Activated naive CD4-positive, alpha-beta T cell treated with anti-CD3 and anti-CD28 coated beads, Interleukin-2, amount 50 U/mL, for 24 hours (primary cell): ENCODE measurements around the gene VSIG1.
A peak's percentile ranks its signal among the peaks of the same experiment; 100 is the strongest.

Experiments
- H3K27ac Mint-ChIP-seq: one replicate; pipeline ENCODE4 v1.8.0; 2021; ENCODE audit warnings: mild to moderate bottlenecking, mixed read lengths
- H3K27me3 Mint-ChIP-seq: one replicate; pipeline ENCODE4 v1.8.0; 2021; ENCODE audit warnings: mixed read lengths
- H3K36me3 Mint-ChIP-seq: one replicate; pipeline ENCODE4 v1.8.0; 2021; ENCODE audit warnings: mixed read lengths
- H3K4me1 Mint-ChIP-seq: one replicate; pipeline ENCODE4 v1.8.0; 2021; ENCODE audit warnings: mixed read lengths
- H3K4me3 Mint-ChIP-seq: one replicate; pipeline ENCODE4 v1.8.0; 2021; ENCODE audit warnings: mild to moderate bottlenecking, mixed read lengths
- H3K9me3 Mint-ChIP-seq: one replicate; pipeline ENCODE4 v1.8.0; 2021; ENCODE audit warnings: mixed read lengths

Gene VSIG1

GRCh38 chrX:108034725-108035124 lies 10.1 kb upstream of the VSIG1 start:
- H3K36me3 Mint-ChIP-seq: peaks cover 5% of the 10 kb centered on the region
- no peaks in the 10 kb centered on the region for H3K9me3 Mint-ChIP-seq
- H3K4me1 Mint-ChIP-seq: peaks cover 69% of the 10 kb centered on the region
- no peak overlapping the region for H3K4me3 Mint-ChIP-seq
- H3K27me3 Mint-ChIP-seq: no peaks in the 10 kb centered on the region
- no peak overlapping the region for H3K27ac Mint-ChIP-seq

DNA sequence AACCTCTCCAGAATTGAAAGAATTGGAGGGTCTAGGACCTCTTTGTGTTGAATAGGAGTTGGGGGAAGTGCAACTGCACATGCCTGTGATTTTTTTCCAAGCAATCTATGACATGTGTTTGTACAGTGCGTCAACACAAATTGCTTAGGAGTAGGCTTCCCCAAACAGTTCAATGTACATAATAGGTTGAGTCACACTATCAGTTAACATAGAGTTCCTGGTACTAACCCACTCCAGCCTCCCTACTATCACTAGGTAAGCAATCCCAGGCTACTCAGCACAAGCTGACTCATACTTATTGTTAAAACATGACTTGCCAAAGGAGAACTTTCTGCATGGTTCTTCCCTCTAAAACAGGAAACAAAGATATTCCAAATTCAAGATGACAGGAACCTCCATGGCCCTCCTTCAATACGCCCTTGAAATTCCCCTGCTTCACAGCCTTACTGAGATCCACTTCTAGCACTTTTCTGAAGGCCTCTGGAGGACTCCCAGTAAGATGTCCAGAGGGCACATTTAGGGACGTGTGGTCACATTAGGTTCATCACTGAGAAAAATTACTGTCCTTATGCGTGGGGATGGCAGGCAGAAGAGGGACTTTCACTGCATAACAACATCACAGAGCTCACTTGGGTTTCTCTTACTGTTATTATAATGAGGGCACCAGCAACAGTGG lies 8.4 kb upstream of the VSIG1 start:
- Mint-ChIP-seq H3K9me3 (no peaks in the 10 kb centered on the region), H3K27me3 (no peaks in the 10 kb centered on the region), H3K4me3 (no peak overlapping the region), H3K36me3 (peaks cover 5% of the 10 kb centered on the region), H3K27ac (no peak overlapping the region), H3K4me1 (peaks cover 63% of the 10 kb centered on the region)

- no peaks in the 10 kb centered on the region for H3K27me3 Mint-ChIP-seq
- H3K4me3 Mint-ChIP-seq: no peak overlapping the region
- no peak overlapping the region for H3K27ac Mint-ChIP-seq
Measured at GRCh38 chrX:108049649-108050048, 4.8 kb downstream of the VSIG1 start.

GRCh38 chrX:108053218-108053617 lies 8.4 kb downstream of the VSIG1 start:
- H3K4me3 Mint-ChIP-seq: peak overlapping the region; percentile 61
- no peaks in the 10 kb centered on the region for H3K27me3 Mint-ChIP-seq
- no peaks in the 10 kb centered on the region for H3K9me3 Mint-ChIP-seq
- H3K36me3 Mint-ChIP-seq: peaks cover 2% of the 10 kb centered on the region
- H3K27ac Mint-ChIP-seq: peak overlapping the region; percentile 68
- peaks cover 20% of the 10 kb centered on the region for H3K4me1 Mint-ChIP-seq

More at GRCh38 chrX:108049649-108050048, 4.8 kb downstream of the VSIG1 start:
- Mint-ChIP-seq H3K36me3 (peaks cover 3% of the 10 kb centered on the region), H3K9me3 (no peaks in the 10 kb centered on the region), H3K4me1 (peaks cover 29% of the 10 kb centered on the region)

DNA sequence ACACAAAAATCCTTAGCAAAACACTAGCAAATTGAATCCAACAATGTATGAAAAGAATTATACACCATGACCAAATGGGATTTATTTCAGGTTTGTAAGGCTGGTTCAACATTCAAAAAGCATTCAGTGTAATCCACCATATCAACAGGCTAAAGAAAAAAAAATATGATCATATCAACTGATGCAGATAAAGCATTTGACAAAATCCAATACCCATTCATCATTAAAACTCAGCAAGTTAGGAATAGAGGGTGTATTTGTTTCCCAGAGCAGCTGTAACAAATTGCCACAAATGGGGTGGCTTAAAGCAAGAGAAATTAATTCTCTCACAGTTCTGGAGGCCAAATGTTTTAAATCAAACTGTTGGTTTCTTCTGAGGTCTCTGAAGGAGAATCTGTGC lies 10.7 kb downstream of the VSIG1 start:
- H3K27ac Mint-ChIP-seq: no peak overlapping the region
- no peak overlapping the region for H3K4me3 Mint-ChIP-seq
- H3K36me3 Mint-ChIP-seq: peaks cover 4% of the 10 kb centered on the region
- no peaks in the 10 kb centered on the region for H3K27me3 Mint-ChIP-seq
- H3K9me3 Mint-ChIP-seq: no peaks in the 10 kb centered on the region
- H3K4me1 Mint-ChIP-seq: peaks cover 20% of the 10 kb centered on the region

- Mint-ChIP-seq H3K27me3 (no peaks in the 10 kb centered on the region), H3K9me3 (no peaks in the 10 kb centered on the region)
Measured at GRCh38 chrX:108059801-108060200, 14.9 kb downstream of the VSIG1 start.

GRCh38 chrX:108064001-108064400 lies 19.1 kb downstream of the VSIG1 start:
- H3K4me1 Mint-ChIP-seq: peaks cover 3% of the 10 kb centered on the region
- H3K4me3 Mint-ChIP-seq: no peak overlapping the region

More at GRCh38 chrX:108059801-108060200, 14.9 kb downstream of the VSIG1 start:
- Mint-ChIP-seq H3K36me3 (peaks cover 4% of the 10 kb centered on the region), H3K4me1 (no peaks in the 10 kb centered on the region), H3K4me3 (no peak overlapping the region), H3K27ac (no peak overlapping the region)

DNA sequence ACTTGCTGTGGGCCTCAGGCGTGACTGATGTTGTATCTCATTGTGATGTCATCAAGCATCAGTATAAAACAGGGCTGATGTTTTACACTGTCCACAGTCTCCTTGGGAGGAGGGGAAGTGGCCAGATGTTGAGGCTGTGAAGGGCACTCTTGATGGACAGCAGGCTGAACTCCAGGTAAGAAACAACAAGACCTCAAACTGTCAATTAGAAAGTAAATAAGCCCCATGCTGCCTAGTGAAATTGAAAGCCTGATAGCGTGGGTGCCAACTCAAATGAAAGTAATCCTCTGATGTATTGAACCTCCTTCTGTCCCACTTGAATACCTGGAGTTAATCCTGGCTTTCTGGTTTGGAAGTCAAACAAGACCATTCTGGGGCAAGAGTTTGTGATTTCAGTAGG lies 19.7 kb downstream of the VSIG1 start:
- Mint-ChIP-seq H3K27me3 (no peaks in the 10 kb centered on the region), H3K9me3 (no peaks in the 10 kb centered on the region), H3K27ac (no peak overlapping the region), H3K36me3 (no peaks in the 10 kb centered on the region), H3K4me1 (peaks cover 3% of the 10 kb centered on the region), H3K4me3 (no peak overlapping the region)

More at GRCh38 chrX:108064001-108064400, 19.1 kb downstream of the VSIG1 start:
- H3K9me3 Mint-ChIP-seq: no peaks in the 10 kb centered on the region
- peak overlapping the region; percentile 46 for H3K27ac Mint-ChIP-seq
- no peaks in the 10 kb centered on the region for H3K27me3 Mint-ChIP-seq
- H3K36me3 Mint-ChIP-seq: no peaks in the 10 kb centered on the region

DNA sequence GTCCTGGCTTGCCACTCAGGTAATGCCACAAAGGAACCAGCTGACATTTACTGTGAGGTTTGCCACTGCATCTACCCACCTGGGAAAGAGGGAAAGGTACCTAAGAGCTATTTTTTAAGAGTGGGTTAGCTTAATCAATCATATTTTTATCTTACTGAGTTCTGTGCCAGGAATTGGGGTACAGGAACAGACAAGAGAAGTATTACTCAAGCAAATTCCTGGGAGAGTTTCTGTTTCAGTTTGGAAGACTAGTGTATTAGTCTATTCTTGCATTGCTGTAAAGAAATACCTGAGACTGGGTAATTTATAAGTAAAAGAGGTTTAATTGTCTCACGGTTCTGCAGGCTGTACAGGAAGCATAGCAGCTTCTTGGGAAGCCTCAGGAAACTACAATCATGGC lies 23.3 kb downstream of the VSIG1 start:
- Mint-ChIP-seq H3K4me1 (peaks cover 10% of the 10 kb centered on the region), H3K4me3 (no peak overlapping the region), H3K27ac (no peak overlapping the region), H3K27me3 (no peaks in the 10 kb centered on the region), H3K9me3 (no peaks in the 10 kb centered on the region), H3K36me3 (no peaks in the 10 kb centered on the region)

DNA sequence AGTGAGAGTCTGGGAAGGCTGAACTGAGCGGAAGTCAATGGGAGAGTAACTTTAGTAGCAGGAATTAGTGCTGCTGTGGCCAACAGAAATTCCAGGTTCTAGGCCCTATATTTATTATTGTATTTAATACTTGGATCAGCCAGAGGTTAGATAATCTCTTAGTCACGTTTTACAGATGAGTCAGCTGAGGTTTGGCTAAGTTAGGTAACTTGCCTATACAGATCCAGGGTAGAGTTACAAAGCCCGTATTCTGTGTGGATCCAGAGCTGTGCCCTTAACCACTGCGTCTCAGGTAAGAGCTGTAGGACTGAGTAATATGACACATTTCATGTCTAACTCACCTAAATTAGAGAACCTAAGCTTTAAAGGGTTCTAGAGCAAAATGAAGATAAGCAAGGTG lies 26.0 kb downstream of the VSIG1 start:
- Mint-ChIP-seq H3K4me3 (no peak overlapping the region), H3K36me3 (peaks cover 4% of the 10 kb centered on the region), H3K27ac (peak overlapping the region; percentile 17), H3K4me1 (peaks cover 10% of the 10 kb centered on the region), H3K27me3 (no peaks in the 10 kb centered on the region), H3K9me3 (no peaks in the 10 kb centered on the region)

- Mint-ChIP-seq H3K9me3 (no peaks in the 10 kb centered on the region), H3K36me3 (peaks cover 4% of the 10 kb centered on the region), H3K27ac (peak overlapping the region; percentile 81), H3K27me3 (no peaks in the 10 kb centered on the region), H3K4me3 (peak overlapping the region; percentile 23), H3K4me1 (peaks cover 10% of the 10 kb centered on the region)
Measured at GRCh38 chrX:108071578-108071977, 26.7 kb downstream of the VSIG1 start.

- H3K36me3 Mint-ChIP-seq: peaks cover 6% of the 10 kb centered on the region
- H3K27me3 Mint-ChIP-seq: no peaks in the 10 kb centered on the region
- no peak overlapping the region for H3K4me3 Mint-ChIP-seq
- peaks cover 10% of the 10 kb centered on the region for H3K4me1 Mint-ChIP-seq
- H3K9me3 Mint-ChIP-seq: no peaks in the 10 kb centered on the region
- no peak overlapping the region for H3K27ac Mint-ChIP-seq
Measured at GRCh38 chrX:108072746-108073145, 27.9 kb downstream of the VSIG1 start.

- no peaks in the 10 kb centered on the region for H3K4me1 Mint-ChIP-seq
- H3K4me3 Mint-ChIP-seq: no peak overlapping the region
- peaks cover 5% of the 10 kb centered on the region for H3K36me3 Mint-ChIP-seq
- H3K27ac Mint-ChIP-seq: no peak overlapping the region
- H3K27me3 Mint-ChIP-seq: no peaks in the 10 kb centered on the region
- no peaks in the 10 kb centered on the region for H3K9me3 Mint-ChIP-seq
Measured at GRCh38 chrX:108081110-108081509, 36.2 kb downstream of the VSIG1 start.

GRCh38 chrX:108087792-108088191 lies 42.9 kb downstream of the VSIG1 start:
- Mint-ChIP-seq H3K4me3 (no peak overlapping the region), H3K27me3 (no peaks in the 10 kb centered on the region), H3K9me3 (no peaks in the 10 kb centered on the region), H3K4me1 (peaks cover 12% of the 10 kb centered on the region), H3K27ac (no peak overlapping the region), H3K36me3 (peaks cover 3% of the 10 kb centered on the region)

GRCh38 chrX:108088511-108088910 lies 43.6 kb downstream of the VSIG1 start:
- Mint-ChIP-seq H3K27ac (no peak overlapping the region), H3K9me3 (no peaks in the 10 kb centered on the region), H3K36me3 (peaks cover 3% of the 10 kb centered on the region), H3K4me3 (no peak overlapping the region), H3K4me1 (peaks cover 18% of the 10 kb centered on the region), H3K27me3 (no peaks in the 10 kb centered on the region)

DNA sequence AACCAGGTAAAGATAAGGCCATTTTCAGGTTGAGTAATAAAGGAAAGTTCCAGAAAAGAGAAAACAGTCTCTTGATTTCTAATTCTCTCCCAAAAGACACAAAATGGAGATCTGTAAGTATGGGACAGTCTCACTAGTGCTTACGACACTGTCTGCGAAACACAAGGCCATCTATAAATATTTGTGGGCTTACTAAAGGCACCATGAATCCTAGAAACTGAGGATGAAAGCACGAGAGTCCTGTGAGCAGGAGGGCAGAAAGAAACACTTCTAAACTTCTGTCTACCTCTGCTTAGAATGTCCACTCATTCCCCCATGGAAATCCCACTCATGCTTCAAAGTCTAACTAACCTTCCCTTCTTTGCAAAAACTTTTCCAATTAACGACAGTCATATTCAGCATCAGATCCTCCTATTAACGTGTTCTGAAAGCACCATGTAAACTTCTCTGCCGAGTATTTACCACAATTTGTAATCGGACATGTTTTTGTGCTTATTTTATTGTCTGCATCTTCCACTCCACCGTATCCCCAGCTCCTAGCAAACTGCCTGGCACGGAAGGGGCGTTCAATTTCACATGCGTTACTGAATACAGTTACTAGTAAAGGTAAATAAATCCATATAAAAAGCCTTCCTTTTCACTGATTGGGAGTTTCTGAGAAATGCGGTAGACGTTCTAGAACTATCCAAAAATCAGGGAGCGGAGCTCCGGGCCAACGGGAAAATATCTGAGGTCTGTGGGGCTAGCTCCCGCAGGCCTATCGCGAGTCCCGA lies 45.8 kb downstream of the VSIG1 start:
- no peaks in the 10 kb centered on the region for H3K9me3 Mint-ChIP-seq
- H3K27me3 Mint-ChIP-seq: no peaks in the 10 kb centered on the region
- no peaks in the 10 kb centered on the region for H3K36me3 Mint-ChIP-seq
- no peak overlapping the region for H3K4me3 Mint-ChIP-seq
- H3K4me1 Mint-ChIP-seq: peaks cover 21% of the 10 kb centered on the region
- H3K27ac Mint-ChIP-seq: no peak overlapping the region
